Transverse colon (tissue), 1 donor: Measurements from ENCODE around the gene RPIA.

ENCODE experiments used
- EP300 ChIP-seq: sonication (generic); formaldehyde crosslinking; IDR thresholded peaks from one replicate; pipeline ENCODE4 v1.6.1; 2017; ENCODE audit warnings: antibody characterized with exemption, low read depth
- POLR2A ChIP-seq: fragments of 450-650 bp; IDR thresholded peaks from one replicate; pipeline ENCODE4 v1.6.1; 2016; ENCODE audit warnings: antibody characterized with exemption, mild to moderate bottlenecking, moderate library complexity

GRCh38 chr2:88720399-88720798 lies 28.9 kb downstream of the RPIA start:
- TF ChIP-seq POLR2A (no peak), EP300 (no peak)
